Measurements from ENCODE around the gene MTERF1.

- TF ChIP-seq POLR2A (IDR thresholded peaks at IDR 0.05) (no peak), POLR2AphosphoS5 (IDR thresholded peaks at IDR 0.05) (no peak), CTCF (IDR thresholded peaks at IDR 0.05) (no peak), EP300 (IDR thresholded peaks at IDR 0.05) (no peak)
Observed at GRCh38 chr7:91912494-91912893, 32.0 kb upstream of the MTERF1 start.

Data from suprapubic skin (tissue), 4 donors.